22Rv1 (cell line): ENCODE measurements around the gene PTCD1.

Experiments
- ZFX ChIP-seq: fragments of 450-650 bp; IDR thresholded peaks from 2 replicates; pipeline ENCODE4 v1.6.1; 2017; ENCODE audit warnings: antibody characterized with exemption, borderline replicate concordance
- TF ChIP-seq, protein P1 (sequence below): fragments of 450-650 bp; IDR thresholded peaks from 2 replicates; pipeline ENCODE4 v1.5.1; 2017; ENCODE audit warnings: mild to moderate bottlenecking

DNA sequence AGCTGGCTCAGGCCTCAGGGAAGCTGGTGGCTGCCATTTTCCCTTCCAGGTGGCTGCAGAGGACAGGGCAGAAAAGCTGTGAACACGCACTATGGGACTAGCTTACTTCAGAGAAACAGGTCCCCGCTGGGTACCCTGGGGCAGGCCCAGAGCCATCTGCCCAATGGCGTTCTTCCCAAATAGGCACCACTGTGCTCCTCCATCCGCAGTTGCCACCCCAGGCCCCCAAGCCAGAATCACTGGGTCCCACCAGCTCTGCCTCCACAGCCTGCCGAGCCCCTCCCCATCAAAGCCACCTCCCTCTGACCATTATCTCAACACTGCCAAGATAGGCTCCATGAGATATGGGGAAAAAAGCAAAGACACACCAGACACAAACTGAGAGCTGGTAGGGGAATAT is 18.4 kb downstream of the PTCD1 start:
- TF ChIP-seq, protein P1, sequence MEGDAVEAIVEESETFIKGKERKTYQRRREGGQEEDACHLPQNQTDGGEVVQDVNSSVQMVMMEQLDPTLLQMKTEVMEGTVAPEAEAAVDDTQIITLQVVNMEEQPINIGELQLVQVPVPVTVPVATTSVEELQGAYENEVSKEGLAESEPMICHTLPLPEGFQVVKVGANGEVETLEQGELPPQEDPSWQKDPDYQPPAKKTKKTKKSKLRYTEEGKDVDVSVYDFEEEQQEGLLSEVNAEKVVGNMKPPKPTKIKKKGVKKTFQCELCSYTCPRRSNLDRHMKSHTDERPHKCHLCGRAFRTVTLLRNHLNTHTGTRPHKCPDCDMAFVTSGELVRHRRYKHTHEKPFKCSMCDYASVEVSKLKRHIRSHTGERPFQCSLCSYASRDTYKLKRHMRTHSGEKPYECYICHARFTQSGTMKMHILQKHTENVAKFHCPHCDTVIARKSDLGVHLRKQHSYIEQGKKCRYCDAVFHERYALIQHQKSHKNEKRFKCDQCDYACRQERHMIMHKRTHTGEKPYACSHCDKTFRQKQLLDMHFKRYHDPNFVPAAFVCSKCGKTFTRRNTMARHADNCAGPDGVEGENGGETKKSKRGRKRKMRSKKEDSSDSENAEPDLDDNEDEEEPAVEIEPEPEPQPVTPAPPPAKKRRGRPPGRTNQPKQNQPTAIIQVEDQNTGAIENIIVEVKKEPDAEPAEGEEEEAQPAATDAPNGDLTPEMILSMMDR = no peak
- no peak for TF ChIP-seq ZFX
